ENCODE data around the gene CD6.

Gene CD6

DNA sequence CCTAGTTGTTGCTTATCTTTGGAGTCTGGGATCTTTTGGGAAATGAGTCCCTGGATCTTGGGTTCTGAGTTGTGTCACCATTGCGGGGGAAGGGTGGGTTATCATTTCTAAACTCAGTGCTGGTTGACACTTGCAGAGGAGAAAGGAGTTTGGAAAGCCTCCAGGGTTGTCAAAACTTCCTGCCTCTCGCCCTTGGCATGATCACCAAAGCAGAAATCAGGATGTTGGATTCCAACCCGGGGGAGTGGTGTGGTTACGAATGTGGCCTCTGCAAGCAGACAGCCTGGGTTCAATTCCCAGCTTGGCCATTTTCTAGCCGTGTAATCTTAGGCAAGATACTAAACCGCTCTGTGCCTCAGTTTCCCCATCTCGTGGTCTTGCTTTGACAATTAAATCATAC lies 24.3 kb downstream of the CD6 start:
- TF ChIP-seq, protein P1, sequence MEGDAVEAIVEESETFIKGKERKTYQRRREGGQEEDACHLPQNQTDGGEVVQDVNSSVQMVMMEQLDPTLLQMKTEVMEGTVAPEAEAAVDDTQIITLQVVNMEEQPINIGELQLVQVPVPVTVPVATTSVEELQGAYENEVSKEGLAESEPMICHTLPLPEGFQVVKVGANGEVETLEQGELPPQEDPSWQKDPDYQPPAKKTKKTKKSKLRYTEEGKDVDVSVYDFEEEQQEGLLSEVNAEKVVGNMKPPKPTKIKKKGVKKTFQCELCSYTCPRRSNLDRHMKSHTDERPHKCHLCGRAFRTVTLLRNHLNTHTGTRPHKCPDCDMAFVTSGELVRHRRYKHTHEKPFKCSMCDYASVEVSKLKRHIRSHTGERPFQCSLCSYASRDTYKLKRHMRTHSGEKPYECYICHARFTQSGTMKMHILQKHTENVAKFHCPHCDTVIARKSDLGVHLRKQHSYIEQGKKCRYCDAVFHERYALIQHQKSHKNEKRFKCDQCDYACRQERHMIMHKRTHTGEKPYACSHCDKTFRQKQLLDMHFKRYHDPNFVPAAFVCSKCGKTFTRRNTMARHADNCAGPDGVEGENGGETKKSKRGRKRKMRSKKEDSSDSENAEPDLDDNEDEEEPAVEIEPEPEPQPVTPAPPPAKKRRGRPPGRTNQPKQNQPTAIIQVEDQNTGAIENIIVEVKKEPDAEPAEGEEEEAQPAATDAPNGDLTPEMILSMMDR (IDR thresholded peaks at IDR 0.05) = no peak

DNA sequence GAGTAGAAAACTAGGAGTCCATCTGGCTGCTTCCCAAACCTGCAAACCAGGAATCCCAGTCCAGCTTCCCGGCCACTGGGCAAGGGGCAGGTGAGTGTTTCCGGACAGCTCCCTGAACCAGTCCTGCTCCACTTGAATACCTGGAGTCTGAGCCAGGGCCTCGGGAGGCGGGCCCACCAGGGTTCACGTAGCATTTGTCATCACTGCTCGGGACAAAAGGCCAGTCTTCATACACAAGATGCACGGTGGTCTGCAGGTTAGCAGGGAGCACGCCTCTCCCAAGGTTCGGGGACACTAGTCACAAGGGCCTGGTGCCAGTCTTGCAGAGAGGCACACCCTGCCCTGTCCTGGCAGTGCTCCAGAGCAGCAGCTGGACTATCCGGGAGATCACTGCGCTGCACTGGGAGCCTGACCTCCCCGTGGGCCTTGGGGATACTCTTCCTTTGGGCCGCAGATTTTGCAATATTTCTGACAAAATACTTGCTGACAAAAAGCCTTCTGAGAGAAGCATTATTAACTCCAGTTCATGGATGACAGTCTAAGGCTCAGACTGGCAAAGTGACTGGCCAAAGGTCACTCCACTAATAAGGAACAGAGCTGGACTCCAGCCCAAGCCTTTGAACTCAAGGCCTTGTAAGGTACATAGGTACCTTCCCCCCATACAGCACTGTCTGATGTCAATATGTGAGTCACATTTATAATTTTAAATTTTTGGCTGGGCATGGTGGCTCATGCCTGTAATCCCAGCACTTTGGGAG lies 25.1 kb downstream of the CD6 start:
- TF ChIP-seq, protein P1 (IDR thresholded peaks at IDR 0.05) = no peak

GRCh38 chr11:61000426-61000825 lies 28.9 kb downstream of the CD6 start:
- TF ChIP-seq, protein P1 (IDR thresholded peaks at IDR 0.05) = no peak

DNA sequence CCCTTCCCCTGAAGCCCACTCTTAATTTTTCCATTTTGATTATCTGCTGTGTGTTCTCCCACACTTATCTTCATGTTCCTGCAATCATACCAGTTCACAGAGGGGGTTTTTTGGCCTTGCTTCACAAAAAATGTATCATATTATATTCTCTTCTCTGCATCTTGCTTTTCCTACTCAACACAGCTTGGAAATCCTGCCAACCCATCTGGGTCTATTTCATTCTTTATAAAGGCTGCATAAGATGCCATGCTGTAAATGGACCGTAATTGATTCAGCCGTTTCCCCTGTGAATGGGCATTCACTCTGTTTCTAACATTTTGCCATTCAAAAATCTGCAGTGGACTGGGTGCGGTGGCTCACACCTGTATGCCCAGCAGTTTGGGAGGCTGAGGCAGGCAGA lies 30.5 kb downstream of the CD6 start:
- TF ChIP-seq, protein P1 (IDR thresholded peaks at IDR 0.05) = no peak

DNA sequence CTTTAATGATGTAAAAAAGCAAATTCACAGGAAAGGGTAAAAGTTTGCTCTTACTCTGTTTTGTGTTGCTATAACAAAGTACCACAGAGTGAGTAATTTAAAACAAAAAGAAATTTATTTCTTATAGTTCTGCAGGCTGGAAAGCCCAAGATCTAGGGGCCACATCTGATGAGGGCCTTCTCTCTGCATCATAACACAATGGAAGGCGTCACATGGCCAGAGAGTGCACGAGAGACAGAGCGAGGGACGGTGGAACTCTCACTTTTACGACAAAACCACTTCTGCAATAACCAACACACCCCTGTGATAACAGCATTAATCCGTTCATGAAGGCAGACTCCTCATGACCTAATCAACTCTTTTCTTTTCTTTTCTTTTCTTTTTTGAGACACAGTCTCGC lies 31.1 kb downstream of the CD6 start:
- TF ChIP-seq, protein P1 (IDR thresholded peaks at IDR 0.05) = no peak

DNA sequence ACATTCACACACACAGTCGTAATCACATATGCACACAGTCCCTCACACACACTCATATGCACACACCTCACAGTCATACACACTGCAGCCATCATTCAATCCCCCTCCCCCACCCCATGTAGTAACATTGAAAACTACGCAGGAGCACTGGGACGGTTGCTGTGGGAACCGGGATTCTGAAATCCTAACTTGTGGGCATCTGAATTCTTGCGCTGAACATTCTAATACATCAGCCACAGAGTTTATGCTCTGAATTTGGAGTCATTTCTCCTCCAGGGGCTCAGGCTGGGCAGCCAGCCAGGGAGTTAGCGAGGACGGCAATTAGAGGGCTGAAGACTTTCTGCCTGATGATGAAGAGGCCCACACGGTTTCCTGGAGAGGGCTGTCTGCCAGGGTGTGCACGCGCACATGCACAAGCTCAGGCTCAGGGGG lies 32.7 kb downstream of the CD6 start:
- TF ChIP-seq, protein P1 (IDR thresholded peaks at IDR 0.05) = no peak

- TF ChIP-seq, protein P1 (IDR thresholded peaks at IDR 0.05) = no peak
Observed at GRCh38 chr11:61004761-61005181, 33.3 kb downstream of the CD6 start.

Measured in LNCAP (cell line).